ENCODE measurements around the gene HDAC7. TPM values are rescaled to one million over a fixed set of nuclear protein-coding genes. Genes with fewer than 3 reads are reported as not detected.

The HDAC7 gene
- total RNA-seq, 1 experiment from 2014 or later, result 36.2 TPM

DNA sequence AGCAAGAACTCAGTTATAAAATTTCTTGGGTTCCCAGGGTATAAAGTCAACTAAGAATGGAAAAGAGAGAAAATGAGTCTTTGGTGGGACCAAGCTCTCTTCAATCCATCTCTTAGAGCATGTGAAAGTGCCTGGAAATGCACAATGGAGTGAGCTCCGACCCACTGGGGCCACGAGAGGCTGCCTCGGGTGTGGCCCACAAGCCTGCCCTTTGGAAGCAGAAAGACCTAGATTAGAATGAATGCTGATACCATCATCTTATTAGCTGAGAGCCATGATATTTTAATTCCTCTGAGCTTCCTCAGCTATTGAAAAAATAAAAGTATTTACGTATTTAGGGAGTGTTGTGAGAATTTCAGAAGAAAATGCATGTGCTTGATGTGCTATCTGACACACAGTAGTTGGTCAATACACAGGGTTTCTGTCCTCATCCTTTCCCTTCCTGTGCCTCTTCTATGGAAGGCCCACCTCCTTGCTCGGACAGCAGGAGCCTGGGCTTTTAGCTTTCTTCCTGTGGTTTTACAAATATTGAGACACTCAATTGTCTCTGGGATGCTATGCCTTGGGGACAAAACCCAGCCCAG is 42.6 kb upstream of the HDAC7 start:
- H3K4me3 ChIP-seq (ENCODE audit: low read length), result no peak overlapping the region
- no peak for DNase-seq
- no peaks in the 10 kb centered on the region for H3K79me2 ChIP-seq (ENCODE audit: low read length)
- no peaks in the 10 kb centered on the region for H3K36me3 ChIP-seq (ENCODE audit: insufficient read depth, low read length)
- H3K27me3 ChIP-seq (ENCODE audit: low read length), result no peaks in the 10 kb centered on the region
- no peaks in the 10 kb centered on the region for H3K4me1 ChIP-seq (ENCODE audit: low read length)
- H4K20me1 ChIP-seq (ENCODE audit: insufficient read depth, low read depth, low read length), result no peaks in the 10 kb centered on the region
- H3K9me3 ChIP-seq (ENCODE audit: low read length), result no peaks in the 10 kb centered on the region
- H2AFZ ChIP-seq (ENCODE audit: low read length), result no peak overlapping the region
- no peak overlapping the region for H3K27ac ChIP-seq (ENCODE audit: low read length)
- no peak overlapping the region for H3K4me2 ChIP-seq (ENCODE audit: low read depth, low read length, poor library complexity, severe bottlenecking)
- H3K9me2 ChIP-seq (replicated peaks; ENCODE audit: insufficient read depth, low read length), result no peaks in the 10 kb centered on the region
- no peak overlapping the region for H3K9ac ChIP-seq (ENCODE audit: low read length)

- no peak for DNase-seq
- Histone ChIP-seq H3K4me1 (ENCODE audit: low read length) (no peaks in the 10 kb centered on the region), H3K36me3 (ENCODE audit: insufficient read depth, low read length) (no peaks in the 10 kb centered on the region), H2AFZ (ENCODE audit: low read length) (no peak overlapping the region), H3K9me2 (replicated peaks; ENCODE audit: insufficient read depth, low read length) (no peaks in the 10 kb centered on the region), H4K20me1 (ENCODE audit: insufficient read depth, low read depth, low read length) (no peaks in the 10 kb centered on the region), H3K4me3 (ENCODE audit: low read length) (no peak overlapping the region), H3K4me2 (ENCODE audit: low read depth, low read length, poor library complexity, severe bottlenecking) (no peak overlapping the region), H3K79me2 (ENCODE audit: low read length) (no peaks in the 10 kb centered on the region), H3K9ac (ENCODE audit: low read length) (no peak overlapping the region), H3K9me3 (ENCODE audit: low read length) (no peaks in the 10 kb centered on the region), H3K27me3 (ENCODE audit: low read length) (no peaks in the 10 kb centered on the region), H3K27ac (ENCODE audit: low read length) (no peak overlapping the region)
These were observed 41.2 kb upstream of the HDAC7 start for GRCh38 chr12:47860873-47861272.

- DNase-seq, result no peak
These were observed 40.7 kb upstream of the HDAC7 start for GRCh38 chr12:47860279-47860841.

GRCh38 chr12:47858511-47859266 is 39.0 kb upstream of the HDAC7 start:
- Histone ChIP-seq H3K4me2 (ENCODE audit: low read depth, low read length, poor library complexity, severe bottlenecking) (no peak overlapping the region), H3K9ac (ENCODE audit: low read length) (no peak overlapping the region), H3K27me3 (ENCODE audit: low read length) (no peaks in the 10 kb centered on the region), H3K9me3 (ENCODE audit: low read length) (no peaks in the 10 kb centered on the region), H3K4me1 (ENCODE audit: low read length) (no peaks in the 10 kb centered on the region), H3K4me3 (ENCODE audit: low read length) (no peak overlapping the region), H3K27ac (ENCODE audit: low read length) (no peak overlapping the region), H3K79me2 (ENCODE audit: low read length) (no peaks in the 10 kb centered on the region), H2AFZ (ENCODE audit: low read length) (no peak overlapping the region), H3K36me3 (ENCODE audit: insufficient read depth, low read length) (no peaks in the 10 kb centered on the region), H3K9me2 (replicated peaks; ENCODE audit: insufficient read depth, low read length) (no peaks in the 10 kb centered on the region), H4K20me1 (ENCODE audit: insufficient read depth, low read depth, low read length) (no peaks in the 10 kb centered on the region)
- DNase-seq, result no peak

More at GRCh38 chr12:47860279-47860841, 40.7 kb upstream of the HDAC7 start:
- Histone ChIP-seq H3K9me2 (replicated peaks; ENCODE audit: insufficient read depth, low read length) (no peaks in the 10 kb centered on the region), H4K20me1 (ENCODE audit: insufficient read depth, low read depth, low read length) (no peaks in the 10 kb centered on the region), H3K4me3 (ENCODE audit: low read length) (no peak overlapping the region), H3K27ac (ENCODE audit: low read length) (no peak overlapping the region), H3K4me1 (ENCODE audit: low read length) (no peaks in the 10 kb centered on the region), H3K79me2 (ENCODE audit: low read length) (no peaks in the 10 kb centered on the region), H3K4me2 (ENCODE audit: low read depth, low read length, poor library complexity, severe bottlenecking) (no peak overlapping the region), H3K9ac (ENCODE audit: low read length) (no peak overlapping the region), H3K27me3 (ENCODE audit: low read length) (no peaks in the 10 kb centered on the region), H2AFZ (ENCODE audit: low read length) (no peak overlapping the region), H3K36me3 (ENCODE audit: insufficient read depth, low read length) (no peaks in the 10 kb centered on the region), H3K9me3 (ENCODE audit: low read length) (no peaks in the 10 kb centered on the region)

DNA sequence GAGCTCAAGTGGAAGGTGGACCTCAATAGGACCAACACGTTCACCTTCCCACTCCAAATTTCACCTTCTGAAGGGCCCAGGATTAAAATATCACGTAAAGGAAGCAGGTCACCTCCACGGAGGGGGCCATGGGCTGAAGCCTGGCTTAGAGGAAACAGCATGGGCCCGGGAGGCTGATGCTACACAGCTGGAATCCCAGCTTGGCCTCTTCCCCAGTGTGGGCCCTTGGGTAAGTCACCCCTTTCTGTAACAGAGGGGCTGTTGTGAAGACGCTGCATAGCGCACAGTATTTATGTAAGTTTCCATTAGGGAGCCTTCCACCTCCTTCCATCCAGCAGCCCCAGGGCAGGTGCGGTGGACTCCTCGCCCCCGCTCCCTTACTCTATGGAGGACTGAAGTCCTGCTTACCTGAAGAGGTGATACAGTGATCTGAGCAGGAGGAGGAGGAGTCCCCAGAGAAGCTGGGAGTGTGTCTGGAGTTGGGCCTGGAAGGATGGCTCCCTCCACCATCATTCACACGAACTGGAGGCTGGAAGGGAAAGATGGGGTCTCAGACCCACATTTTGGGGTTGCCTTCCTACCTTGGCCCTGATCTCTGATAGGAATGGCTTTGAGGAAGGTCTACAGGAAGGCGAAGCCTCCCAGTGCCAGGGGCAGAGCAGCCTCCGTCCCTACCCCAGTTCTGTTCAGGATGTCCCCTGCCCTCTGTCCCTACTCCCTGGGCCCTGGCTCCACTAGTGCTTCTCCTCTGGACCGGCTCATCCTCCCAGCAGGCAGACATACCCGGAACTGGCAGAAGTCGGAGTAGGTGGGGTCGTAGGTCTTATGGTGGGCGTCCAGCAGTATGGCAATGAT is 37.2 kb upstream of the HDAC7 start:
- H3K27ac ChIP-seq (ENCODE audit: low read length), result no peak overlapping the region
- no peak for DNase-seq
- no peaks in the 10 kb centered on the region for H3K79me2 ChIP-seq (ENCODE audit: low read length)
- H3K9me3 ChIP-seq (ENCODE audit: low read length), result no peaks in the 10 kb centered on the region
- H3K9me2 ChIP-seq (replicated peaks; ENCODE audit: insufficient read depth, low read length), result no peaks in the 10 kb centered on the region
- no peaks in the 10 kb centered on the region for H4K20me1 ChIP-seq (ENCODE audit: insufficient read depth, low read depth, low read length)
- H3K4me1 ChIP-seq (ENCODE audit: low read length), result no peaks in the 10 kb centered on the region
- H3K27me3 ChIP-seq (ENCODE audit: low read length), result no peaks in the 10 kb centered on the region
- H2AFZ ChIP-seq (ENCODE audit: low read length), result no peak overlapping the region
- H3K36me3 ChIP-seq (ENCODE audit: insufficient read depth, low read length), result no peaks in the 10 kb centered on the region
- H3K4me2 ChIP-seq (ENCODE audit: low read depth, low read length, poor library complexity, severe bottlenecking), result no peak overlapping the region
- H3K4me3 ChIP-seq (ENCODE audit: low read length), result no peak overlapping the region
- no peak overlapping the region for H3K9ac ChIP-seq (ENCODE audit: low read length)

GRCh38 chr12:47856094-47856493 is 36.4 kb upstream of the HDAC7 start:
- Histone ChIP-seq H3K9me3 (ENCODE audit: low read length) (no peaks in the 10 kb centered on the region), H2AFZ (ENCODE audit: low read length) (no peak overlapping the region), H4K20me1 (ENCODE audit: insufficient read depth, low read depth, low read length) (no peaks in the 10 kb centered on the region), H3K27me3 (ENCODE audit: low read length) (no peaks in the 10 kb centered on the region), H3K4me1 (ENCODE audit: low read length) (no peaks in the 10 kb centered on the region), H3K27ac (ENCODE audit: low read length) (no peak overlapping the region), H3K4me3 (ENCODE audit: low read length) (no peak overlapping the region), H3K9ac (ENCODE audit: low read length) (no peak overlapping the region), H3K79me2 (ENCODE audit: low read length) (no peaks in the 10 kb centered on the region), H3K36me3 (ENCODE audit: insufficient read depth, low read length) (no peaks in the 10 kb centered on the region), H3K4me2 (ENCODE audit: low read depth, low read length, poor library complexity, severe bottlenecking) (no peak overlapping the region), H3K9me2 (replicated peaks; ENCODE audit: insufficient read depth, low read length) (no peaks in the 10 kb centered on the region)
- no peak for DNase-seq

DNA sequence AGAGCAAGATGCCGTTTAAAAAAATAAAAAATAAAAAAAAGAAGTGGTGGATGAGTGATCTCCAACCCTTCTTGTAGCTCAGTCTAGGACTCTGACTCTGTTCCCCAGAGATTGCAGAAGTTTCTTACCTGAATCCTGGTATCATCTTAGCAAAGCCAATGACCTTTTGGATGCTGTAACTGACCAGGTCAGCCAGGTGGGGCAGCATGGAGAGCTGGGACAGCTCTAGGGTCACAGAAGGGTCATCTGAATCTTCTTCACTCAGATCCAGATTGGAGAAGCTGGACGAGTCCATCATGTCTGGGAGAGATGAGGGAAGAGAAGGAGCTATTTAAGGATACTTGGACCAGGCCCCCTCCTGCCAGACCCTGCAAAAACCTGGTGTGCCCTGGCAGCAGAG is 35.8 kb upstream of the HDAC7 start:
- H3K36me3 ChIP-seq (ENCODE audit: insufficient read depth, low read length), result no peaks in the 10 kb centered on the region
- no peak overlapping the region for H3K9ac ChIP-seq (ENCODE audit: low read length)
- no peaks in the 10 kb centered on the region for H3K79me2 ChIP-seq (ENCODE audit: low read length)
- no peaks in the 10 kb centered on the region for H3K27me3 ChIP-seq (ENCODE audit: low read length)
- H3K9me3 ChIP-seq (ENCODE audit: low read length), result no peaks in the 10 kb centered on the region
- no peaks in the 10 kb centered on the region for H4K20me1 ChIP-seq (ENCODE audit: insufficient read depth, low read depth, low read length)
- H3K4me1 ChIP-seq (ENCODE audit: low read length), result no peaks in the 10 kb centered on the region
- H3K4me3 ChIP-seq (ENCODE audit: low read length), result no peak overlapping the region
- no peak overlapping the region for H2AFZ ChIP-seq (ENCODE audit: low read length)
- no peak for DNase-seq
- H3K9me2 ChIP-seq (replicated peaks; ENCODE audit: insufficient read depth, low read length), result no peaks in the 10 kb centered on the region
- H3K27ac ChIP-seq (ENCODE audit: low read length), result no peak overlapping the region
- no peak overlapping the region for H3K4me2 ChIP-seq (ENCODE audit: low read depth, low read length, poor library complexity, severe bottlenecking)

- H3K36me3 ChIP-seq (ENCODE audit: insufficient read depth, low read length), result no peaks in the 10 kb centered on the region
- H3K9ac ChIP-seq (ENCODE audit: low read length), result no peak overlapping the region
- no peaks in the 10 kb centered on the region for H3K27me3 ChIP-seq (ENCODE audit: low read length)
- no peak for DNase-seq
- H2AFZ ChIP-seq (ENCODE audit: low read length), result no peak overlapping the region
- no peak overlapping the region for H3K27ac ChIP-seq (ENCODE audit: low read length)
- no peaks in the 10 kb centered on the region for H3K9me3 ChIP-seq (ENCODE audit: low read length)
- H3K4me1 ChIP-seq (ENCODE audit: low read length), result no peaks in the 10 kb centered on the region
- H3K4me2 ChIP-seq (ENCODE audit: low read depth, low read length, poor library complexity, severe bottlenecking), result no peak overlapping the region
- H3K4me3 ChIP-seq (ENCODE audit: low read length), result no peak overlapping the region
- no peaks in the 10 kb centered on the region for H4K20me1 ChIP-seq (ENCODE audit: insufficient read depth, low read depth, low read length)
- H3K79me2 ChIP-seq (ENCODE audit: low read length), result no peaks in the 10 kb centered on the region
- no peaks in the 10 kb centered on the region for H3K9me2 ChIP-seq (replicated peaks; ENCODE audit: insufficient read depth, low read length)
These were observed 34.8 kb upstream of the HDAC7 start for GRCh38 chr12:47854531-47854930.

Measured in Karpas-422 (cell line).